Right lung (tissue), 5 donors: Measurements from ENCODE around the gene FADS2. TPM values are rescaled to one million over a fixed set of nuclear protein-coding genes. Genes with fewer than 3 reads are reported as not detected.

ENCODE experiments used
- DNase-seq, 2 donors: peaks; one replicate each; pipeline ENCODE4 v3.0.0-alpha.2; 2013
- polyA plus RNA-seq, 5 donors: library from polyadenylated mRNA; unstranded; fragments of 120-200 nt; gene quantifications; one replicate each; pipeline versions ENCODE4 v1.2.1 to v1.2.3, GENCODE V29; 2013; ENCODE audit warnings: inconsistent platforms in 1 of 5, low replicate concordance in 1 of 5; ENCODE audit not compliant: insufficient read length in 5 of 5, insufficient read depth in 1 of 5

Gene FADS2
- polyA plus RNA-seq, 5 donors, result 47.7 to 120 (median 74.9) TPM

- no peak for DNase-seq
Measured at GRCh38 chr11:61883947-61884346, 55.8 kb downstream of the FADS2 start.

DNA sequence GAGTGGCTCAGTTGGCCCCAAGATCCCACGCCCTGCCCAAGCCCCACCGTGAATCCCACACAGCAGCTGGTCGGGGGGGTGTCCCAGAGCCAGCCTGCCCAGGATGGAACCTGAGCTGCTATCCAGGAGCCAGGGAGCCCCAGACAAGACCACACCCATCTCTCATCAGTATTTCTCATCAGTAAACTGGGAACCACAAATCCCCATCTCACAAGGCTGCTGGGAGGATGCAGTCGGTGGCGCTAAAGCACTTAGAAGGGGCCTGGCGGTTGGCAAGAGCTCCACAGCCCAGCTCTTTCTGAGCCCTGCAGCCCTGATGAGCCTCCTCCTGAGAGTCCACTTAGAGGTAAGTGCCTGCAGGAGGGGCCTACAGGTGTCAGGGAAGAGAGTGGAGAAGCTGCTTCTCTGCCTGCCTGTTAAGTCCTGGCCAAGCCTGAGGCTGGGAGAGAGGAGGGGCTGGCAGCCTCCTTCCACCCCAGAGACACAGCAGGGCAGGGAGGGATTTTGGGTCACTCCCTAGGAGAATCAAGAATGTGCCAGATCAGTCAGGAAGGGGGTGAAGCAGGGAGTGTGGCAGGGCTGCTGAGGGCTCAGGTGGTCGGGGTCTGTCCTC is 57.2 kb downstream of the FADS2 start:
- no peak for DNase-seq

- DNase-seq, result no peak
Measured at GRCh38 chr11:61885784-61886580, 57.9 kb downstream of the FADS2 start.

DNA sequence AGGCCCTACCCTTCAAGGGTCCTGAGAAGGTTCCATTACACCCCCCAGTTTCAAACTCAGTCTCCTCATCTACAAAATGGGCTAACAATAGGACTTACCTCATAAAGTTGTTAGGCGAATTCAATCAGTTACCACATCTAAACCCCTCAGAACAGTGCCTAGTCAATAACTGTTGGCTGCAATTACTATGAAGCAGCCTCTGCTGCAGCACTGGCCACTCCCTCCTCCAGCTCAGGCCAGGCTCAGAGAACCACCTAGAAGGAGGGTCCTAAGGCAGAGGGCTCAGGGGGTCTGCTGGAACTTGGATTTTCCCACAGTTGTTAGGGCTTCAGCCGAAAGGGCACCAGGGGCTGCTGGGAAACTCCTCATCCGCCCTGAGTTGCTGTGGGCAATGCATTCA is 58.5 kb downstream of the FADS2 start:
- DNase-seq, result no peak

DNA sequence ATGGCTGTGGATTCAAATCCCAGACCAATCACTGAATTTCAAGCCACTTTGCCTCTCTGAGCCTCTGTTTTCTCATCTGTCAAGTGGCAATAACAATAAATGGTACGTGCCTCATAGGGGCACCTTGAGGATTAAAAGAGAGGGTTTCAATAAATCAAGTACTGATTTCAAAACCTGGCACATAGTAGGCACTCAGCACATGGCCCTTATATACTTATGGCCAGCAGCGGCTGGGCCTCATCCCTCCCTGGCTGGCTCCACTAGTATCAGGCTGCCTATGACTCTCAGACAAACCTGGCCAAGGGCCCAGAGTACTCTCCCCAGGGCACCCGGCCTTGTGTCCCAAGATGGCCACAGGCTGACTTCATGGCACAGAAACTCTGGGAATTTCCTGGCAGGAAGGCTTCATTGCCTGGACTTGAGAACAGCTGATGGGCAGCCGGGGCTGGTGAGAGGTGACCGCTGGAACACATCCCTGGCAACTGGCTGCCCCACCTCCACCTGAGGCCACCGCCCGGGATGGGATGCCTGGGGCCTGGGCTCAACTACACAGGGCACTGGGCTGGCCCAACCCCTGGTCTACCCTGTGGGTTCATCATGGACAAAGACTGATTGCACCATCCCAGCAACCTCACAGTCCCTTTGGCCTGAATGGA is 59.9 kb downstream of the FADS2 start:
- DNase-seq, result no peak

GRCh38 chr11:61888590-61888989 is 60.5 kb downstream of the FADS2 start:
- DNase-seq, result no peak

- DNase-seq, result no peak
Measured at GRCh38 chr11:61889831-61890230, 61.7 kb downstream of the FADS2 start.

- no peak for DNase-seq
Measured at GRCh38 chr11:61890529-61891330, 62.6 kb downstream of the FADS2 start.

GRCh38 chr11:61891331-61892084 is 63.4 kb downstream of the FADS2 start, which contains the start of gene FADS3:
Gene FADS3, minus strand, starts transcription at chr11:61891545. Its CDS starts 164 bp downstream, at chr11:61891381.
- peak; percentile 58 to 60 for DNase-seq

DNA sequence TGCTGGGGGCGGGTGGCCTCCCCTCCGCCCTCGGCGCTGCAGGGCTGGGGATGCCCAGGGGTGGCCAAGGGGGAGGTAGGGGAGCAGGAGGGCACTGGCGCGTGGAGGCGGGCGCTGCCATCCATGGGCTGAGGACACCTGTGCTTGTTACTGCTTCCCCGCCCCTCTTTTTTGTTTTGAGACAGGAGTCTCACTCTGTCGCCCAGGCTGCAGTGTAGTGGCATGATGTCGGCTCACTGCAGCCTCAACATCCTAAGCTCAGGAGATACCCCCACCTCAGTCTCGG is 63.9 kb downstream of the FADS2 start:
- no peak for DNase-seq

DNA sequence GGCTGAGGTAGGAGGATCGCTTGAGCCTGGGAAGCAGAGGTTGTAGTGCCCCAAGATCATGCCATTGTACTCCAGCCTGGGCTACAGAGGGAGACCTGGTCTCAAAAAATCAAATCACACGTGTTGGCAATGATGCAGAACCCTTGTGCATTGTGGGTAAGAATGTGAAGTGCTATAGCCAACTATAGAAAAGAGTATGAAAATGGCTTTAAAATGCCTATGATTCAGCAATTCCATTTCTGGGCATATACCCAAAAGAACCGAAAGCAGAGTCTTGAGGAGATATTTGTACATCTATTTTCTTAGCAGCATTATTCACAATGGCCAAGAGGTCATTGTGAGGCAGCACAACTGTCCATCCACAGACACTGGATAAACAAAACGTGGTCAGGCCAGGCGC is 65.9 kb downstream of the FADS2 start:
- DNase-seq, result peak; percentile 47 to 56

GRCh38 chr11:61895046-61895717 is 67.1 kb downstream of the FADS2 start:
- no peak for DNase-seq

DNA sequence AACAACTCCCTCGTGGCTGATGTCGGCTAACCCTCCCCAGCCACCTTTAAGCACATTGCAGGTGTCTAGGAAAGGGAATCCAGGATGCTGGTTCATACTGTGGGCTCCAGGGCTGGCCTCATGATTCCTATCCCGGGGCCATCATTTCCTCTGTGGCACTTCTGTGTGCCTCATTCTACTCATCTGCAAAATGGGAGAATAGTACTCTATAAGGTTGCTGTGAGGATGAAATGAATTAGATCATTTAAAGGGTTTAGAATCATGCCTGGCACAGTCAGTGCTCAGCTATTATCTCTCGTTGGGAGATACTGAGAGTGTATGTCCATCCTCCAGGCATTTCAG is 67.6 kb downstream of the FADS2 start:
- no peak for DNase-seq

- DNase-seq, result no peak
Measured at GRCh38 chr11:61896665-61897386, 68.7 kb downstream of the FADS2 start.

DNA sequence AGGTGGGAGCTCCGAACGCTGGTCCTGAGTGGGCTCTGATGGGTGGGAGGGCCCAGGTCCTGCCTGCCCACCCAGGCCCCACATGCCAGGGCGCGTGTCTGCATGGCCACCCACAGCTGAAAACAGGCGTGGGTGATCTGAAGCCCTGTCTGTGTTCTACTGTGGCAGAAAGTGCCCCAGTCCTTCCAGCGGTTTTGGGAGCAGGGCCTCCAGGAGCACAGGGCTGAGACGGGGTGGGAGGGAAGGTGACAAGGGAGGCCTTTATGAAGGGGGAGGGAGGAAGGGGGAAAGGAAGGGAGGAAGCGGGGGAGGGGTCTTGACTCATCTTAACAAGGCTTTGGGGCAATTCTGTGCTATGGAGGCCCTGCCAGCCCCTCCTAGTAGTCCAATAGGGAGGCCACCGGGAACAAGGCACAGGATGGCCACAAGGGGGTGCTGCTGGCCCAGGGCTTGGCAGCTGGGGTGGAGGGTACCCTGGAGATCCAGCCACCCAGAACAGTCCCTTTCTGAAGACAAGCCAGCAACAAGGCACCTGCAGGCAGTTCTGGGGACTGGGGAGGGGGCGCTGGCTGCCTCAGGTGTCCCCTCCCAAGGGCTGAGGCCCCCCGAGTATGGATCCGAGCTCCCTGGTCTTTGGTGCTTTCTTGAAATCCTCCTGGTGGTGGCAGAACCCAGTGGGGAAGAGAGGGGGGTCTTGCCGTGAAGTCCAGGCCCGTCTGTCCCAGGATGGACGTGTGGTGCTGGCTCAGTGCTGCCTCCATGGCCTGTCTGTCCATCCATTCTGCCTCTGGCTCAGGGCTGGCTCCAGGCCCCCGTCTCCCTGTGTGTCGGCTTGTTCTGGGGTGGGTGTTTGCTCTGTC is 69.5 kb downstream of the FADS2 start:
- DNase-seq, result peak; percentile 45 to 52

DNA sequence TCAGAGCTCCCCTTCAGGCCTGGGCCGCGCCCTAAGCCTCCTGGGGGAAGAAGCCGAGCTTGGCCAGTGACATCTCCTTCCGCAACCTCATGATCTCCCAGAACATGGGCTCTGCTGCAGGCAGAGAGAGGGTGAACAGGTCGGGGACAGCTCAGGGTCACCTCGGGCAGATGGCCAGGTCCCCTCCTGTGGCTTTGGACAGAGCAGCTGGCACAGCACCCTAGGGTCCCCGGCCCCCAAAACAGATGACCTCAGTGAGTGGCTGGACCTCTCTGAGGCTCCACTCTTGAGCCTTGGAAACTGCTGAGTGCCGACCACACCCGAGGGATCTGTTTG is 70.1 kb downstream of the FADS2 start:
- DNase-seq, result no peak

GRCh38 chr11:61899146-61899841 is 71.2 kb downstream of the FADS2 start:
- peak; percentile 49 to 62 for DNase-seq

- no peak for DNase-seq
Measured at GRCh38 chr11:61900251-61900650, 72.2 kb downstream of the FADS2 start.

DNA sequence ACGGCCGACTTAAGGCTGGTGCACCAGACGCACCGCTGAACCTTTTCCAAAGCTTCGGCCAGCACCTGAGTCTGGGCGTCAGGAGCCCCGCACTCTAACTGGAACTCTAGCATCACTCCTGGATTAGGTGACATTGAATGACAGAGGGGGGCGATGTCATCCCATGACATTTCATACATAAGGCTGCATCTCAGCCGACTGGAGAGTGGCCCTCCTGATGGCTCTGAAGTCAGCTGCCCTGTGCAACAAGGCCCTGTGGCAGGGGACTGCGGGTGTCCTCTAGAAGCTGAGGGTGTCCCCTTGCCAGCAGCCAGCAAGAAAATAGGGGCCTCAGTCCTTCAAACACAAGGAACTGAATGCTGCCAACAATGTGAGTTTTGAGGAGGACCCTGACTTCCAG is 73.3 kb downstream of the FADS2 start:
- no peak for DNase-seq
